MV-4-11 (cell line): ENCODE measurements around the gene TTC33.

ENCODE experiments used
- DNase-seq: peaks from one replicate; lab custom pipeline; 2025; lab: John Stamatoyannopoulos, UW

TTC33 gene

GRCh38 chr5:40614923-40615585, 140.7 kb downstream of the TTC33 start:
- DNase-seq: no peak

- no peak for DNase-seq
Observed at GRCh38 chr5:40614466-40614865, 141.3 kb downstream of the TTC33 start.

- no peak for DNase-seq
Observed at GRCh38 chr5:40607202-40607601, 148.6 kb downstream of the TTC33 start.

GRCh38 chr5:40606077-40606765, 149.5 kb downstream of the TTC33 start:
- peak; percentile 25 for DNase-seq

GRCh38 chr5:40605295-40605958, 150.3 kb downstream of the TTC33 start:
- DNase-seq: peak; percentile 75

GRCh38 chr5:40603378-40603777, 152.4 kb downstream of the TTC33 start:
- no peak for DNase-seq

GRCh38 chr5:40601198-40601868, 154.4 kb downstream of the TTC33 start:
- DNase-seq: no peak

GRCh38 chr5:40600383-40600782, 155.4 kb downstream of the TTC33 start:
- no peak for DNase-seq

GRCh38 chr5:40599676-40600075, 156.1 kb downstream of the TTC33 start:
- no peak for DNase-seq

GRCh38 chr5:40594811-40595210, 160.9 kb downstream of the TTC33 start:
- no peak for DNase-seq

GRCh38 chr5:40591727-40592396, 163.9 kb downstream of the TTC33 start:
- DNase-seq: peak; percentile 74

GRCh38 chr5:40587376-40587775, 168.4 kb downstream of the TTC33 start:
- no peak for DNase-seq

GRCh38 chr5:40585537-40586267, 170.1 kb downstream of the TTC33 start:
- DNase-seq: no peak

- DNase-seq: no peak
Observed at GRCh38 chr5:40584054-40584453, 171.7 kb downstream of the TTC33 start.

- DNase-seq: peak; percentile 19
Observed at GRCh38 chr5:40578501-40579451, 177.0 kb downstream of the TTC33 start.

GRCh38 chr5:40577718-40578117, 178.0 kb downstream of the TTC33 start:
- no peak for DNase-seq

- DNase-seq: no peak
Observed at GRCh38 chr5:40575921-40576320, 179.8 kb downstream of the TTC33 start.

- no peak for DNase-seq
Observed at GRCh38 chr5:40575411-40575810, 180.3 kb downstream of the TTC33 start.

GRCh38 chr5:40572937-40573336, 182.8 kb downstream of the TTC33 start:
- DNase-seq: no peak

GRCh38 chr5:40572391-40572790, 183.4 kb downstream of the TTC33 start:
- DNase-seq: no peak
